Small intestine (tissue), 16 donors: ENCODE data around the gene SRSF7. TPM values are rescaled to one million over a fixed set of nuclear protein-coding genes. Genes with fewer than 3 reads are reported as not detected.
A peak's percentile ranks its signal among the peaks of the same experiment; 100 is the strongest.
"Not testable (repeated sequence)": the region's sequence is repeated elsewhere in the genome, so short reads cannot be mapped to it uniquely, and the experiment has no call there.

ENCODE experiments used
- DNase-seq, 2 donors: peaks; one replicate each; pipeline versions ENCODE4 v3.0.0 to v3.0.0-alpha.2; 2013
- FAIRE-seq: peaks from 2 replicates; lab custom pipeline; 2012; peaks lifted over from hg19 to GRCh38; lab: Jason Lieb, UNC
- H3K27ac ChIP-seq, 3 donors: one replicate each; pipeline ENCODE4 v1.5.1; 2013; ENCODE audit warnings: low read length in 2 of 3, mild to moderate bottlenecking in 2 of 3, control low read depth in 1 of 3, inconsistent platforms in 1 of 3, low read depth in 1 of 3, moderate library complexity in 1 of 3
- H3K27me3 ChIP-seq, 3 donors: one replicate each; pipeline ENCODE4 v1.6.1; 2013; ENCODE audit warnings: low read length in 3 of 3, inconsistent platforms in 1 of 3; ENCODE audit not compliant: control insufficient read depth in 3 of 3, insufficient read depth in 3 of 3
- H3K36me3 ChIP-seq, 3 donors: one replicate each; pipeline ENCODE4 v1.6.1; 2013; ENCODE audit warnings: low read length in 3 of 3, inconsistent platforms in 1 of 3, low read depth in 1 of 3, mild to moderate bottlenecking in 1 of 3, moderate library complexity in 1 of 3; ENCODE audit not compliant: control insufficient read depth in 3 of 3, insufficient read depth in 2 of 3
- H3K4me1 ChIP-seq, 3 donors: one replicate each; pipeline ENCODE4 v1.6.1; 2013; ENCODE audit warnings: low read length in 2 of 3, inconsistent platforms in 1 of 3, low read depth in 1 of 3, mild to moderate bottlenecking in 1 of 3, moderate library complexity in 1 of 3; ENCODE audit not compliant: control insufficient read depth in 3 of 3, insufficient read depth in 2 of 3
- H3K4me3 ChIP-seq, 3 donors: one replicate each; pipeline ENCODE4 v1.5.1; 2013; ENCODE audit warnings: low read length in 3 of 3, control low read depth in 1 of 3, inconsistent platforms in 1 of 3, low read depth in 1 of 3, mild to moderate bottlenecking in 1 of 3, moderate library complexity in 1 of 3
- H3K9me3 ChIP-seq, 2 donors: one replicate each; pipeline ENCODE4 v1.6.1; 2013; ENCODE audit warnings: low read depth in 1 of 2, low read length in 1 of 2; ENCODE audit not compliant: control insufficient read depth in 2 of 2, insufficient read depth in 1 of 2
- WGBS, 3 donors: extraction: QIAGEN DNeasy Blood & Tissue Kit; methylation state at CpG; one replicate each; pipeline ENCODE4 v1.1.7; 2013; 5-methylcytosine and 5-hydroxymethylcytosine counted together
- long read RNA-seq, 10 donors: transcript quantifications; one replicate each; lab custom pipeline, GENCODE V29; 2026
- polyA plus RNA-seq, 4 donors: library from polyadenylated mRNA; stranded (reverse) in 3 of 4; unstranded in 1 of 4; fragments of 200-250 nt in 3 of 4; fragments of 120-200 nt in 1 of 4; gene quantifications; one replicate each; pipeline versions ENCODE4 v1.2.1 to v1.2.3, GENCODE V29; 2013
- donor health status: healthy with polysubstance abuse.
- donor health status: control.
- donor health status: control.
- donor health status: Bipolar disorder and iron deficiency.
- donor health status: healthy.

Gene SRSF7
- polyA plus RNA-seq = 100 to 1,000 TPM in 3 of 4 donors, 10 to 100 TPM in 1; 78.6 to 205 (median 194) TPM
- long read RNA-seq, donor 1 = 0 reads
- long read RNA-seq, donor 2, transcript SRSF7-201 (8 exons, 2,489 nt) = major isoform, 26 of 60 reads
- long read RNA-seq, donor 2, transcript SRSF7-208 (7 exons, 1,903 nt) = minor isoform, 5 of 60 reads
- long read RNA-seq, donor 2, partial matches to known transcripts = 20 of 60 reads
- long read RNA-seq, donor 2, other reads (novel, unspliced or antisense) = 0 of 60 reads
- long read RNA-seq, donor 3, transcript SRSF7-201 (8 exons, 2,489 nt) = major isoform, 24 of 77 reads
- long read RNA-seq, donor 3, partial matches to known transcripts = 40 of 77 reads
- long read RNA-seq, donor 3, other reads (novel, unspliced or antisense) = 0 of 77 reads
- long read RNA-seq, donor 4, partial matches to known transcripts = 0 of 4 reads
- long read RNA-seq, donor 4, other reads (novel, unspliced or antisense) = 0 of 4 reads
- long read RNA-seq, donor 5, transcript SRSF7-201 (8 exons, 2,489 nt) = major isoform, 9 of 13 reads
- long read RNA-seq, donor 5, partial matches to known transcripts = 0 of 13 reads
- long read RNA-seq, donor 5, other reads (novel, unspliced or antisense) = 0 of 13 reads
- long read RNA-seq, donor 6, transcript SRSF7-204 (9 exons, 2,857 nt) = minor isoform, 6 of 59 reads
- long read RNA-seq, donor 6, transcript SRSF7-209 (7 exons, 2,453 nt) = minor isoform, 8 of 59 reads
- long read RNA-seq, donor 6, transcript SRSF7-201 (8 exons, 2,489 nt) = major isoform, 23 of 59 reads
- long read RNA-seq, donor 6, partial matches to known transcripts = 13 of 59 reads
- long read RNA-seq, donor 6, other reads (novel, unspliced or antisense) = 0 of 59 reads
- long read RNA-seq, donor 7 = 0 reads
- long read RNA-seq, donor 8, partial matches to known transcripts = 0 of 6 reads
- long read RNA-seq, donor 8, other reads (novel, unspliced or antisense) = 0 of 6 reads
- long read RNA-seq, donor 9, transcript SRSF7-201 (8 exons, 2,489 nt) = major isoform, 8 of 11 reads
- long read RNA-seq, donor 9, partial matches to known transcripts = 0 of 11 reads
- long read RNA-seq, donor 9, other reads (novel, unspliced or antisense) = 0 of 11 reads
- long read RNA-seq, donor 10, transcript SRSF7-201 (8 exons, 2,489 nt) = major isoform, 49 of 143 reads
- long read RNA-seq, donor 10, transcript SRSF7-204 (9 exons, 2,857 nt) = minor isoform, 9 of 143 reads
- long read RNA-seq, donor 10, transcript SRSF7-208 (7 exons, 1,903 nt) = minor isoform, 6 of 143 reads
- long read RNA-seq, donor 10, transcript SRSF7-209 (7 exons, 2,453 nt) = minor isoform, 5 of 143 reads
- long read RNA-seq, donor 10, partial matches to known transcripts = 70 of 143 reads
- long read RNA-seq, donor 10, other reads (novel, unspliced or antisense) = 0 of 143 reads

DNA sequence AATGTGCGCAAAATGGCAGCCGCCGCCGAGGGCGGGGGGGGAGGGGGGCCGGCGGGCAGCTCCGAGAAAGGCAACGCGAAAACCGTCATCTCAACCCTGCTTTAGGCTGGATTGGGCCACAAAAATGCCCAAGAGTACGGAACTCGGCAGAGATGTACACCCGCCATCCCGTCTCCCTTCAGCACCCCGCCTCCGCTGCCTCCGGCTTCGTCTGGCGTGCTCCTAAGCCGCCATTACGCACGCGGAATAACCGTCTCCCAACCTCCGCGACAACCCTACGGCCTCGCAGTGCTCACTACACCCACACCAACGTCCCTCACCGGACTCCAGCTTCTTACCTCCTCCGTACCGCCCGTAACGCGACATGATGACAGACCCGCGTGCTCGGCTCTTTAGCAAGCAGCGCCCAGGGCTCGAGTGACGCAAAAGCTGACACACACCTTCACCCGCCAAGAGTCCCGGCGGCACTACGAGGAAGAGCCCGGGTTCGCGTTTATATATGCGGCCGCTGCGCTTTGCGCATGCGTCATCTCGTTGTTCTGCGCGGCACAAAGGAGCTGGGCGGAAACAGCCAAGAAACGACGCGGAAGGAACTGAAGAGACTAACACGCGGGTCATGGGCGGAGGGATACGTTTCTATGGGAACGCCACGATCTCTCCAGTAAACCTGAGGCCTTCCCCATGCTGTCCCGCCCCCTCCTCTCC lies at the start of gene SRSF7:
Gene SRSF7 (minus strand): TSS at position 471 of the 705 bp plus-strand sequence. CDS start 105 bp downstream, at position 366.
- peak; percentile 98 to 100 for DNase-seq
- WGBS, 3 donors = 0% methylated on average over 63 to 68 of the region's 68 CpGs
- FAIRE-seq = no peak
- H3K27me3 ChIP-seq = no peaks in the 10 kb centered on the region
- peaks cover 17 to 18% (median 17%) of the 10 kb centered on the region in 3 donors for H3K36me3 ChIP-seq
- peak within 1 kb of the TSS; percentile 82 to 100 (median 95) for H3K4me3 ChIP-seq
- no peaks in the 10 kb centered on the region for H3K9me3 ChIP-seq
- H3K27ac ChIP-seq = peak within 1 kb of the TSS; percentile 92 to 99 (median 97)
- peaks cover 5 to 17% (median 14%) of the 10 kb centered on the region in 3 donors for H3K4me1 ChIP-seq

DNA sequence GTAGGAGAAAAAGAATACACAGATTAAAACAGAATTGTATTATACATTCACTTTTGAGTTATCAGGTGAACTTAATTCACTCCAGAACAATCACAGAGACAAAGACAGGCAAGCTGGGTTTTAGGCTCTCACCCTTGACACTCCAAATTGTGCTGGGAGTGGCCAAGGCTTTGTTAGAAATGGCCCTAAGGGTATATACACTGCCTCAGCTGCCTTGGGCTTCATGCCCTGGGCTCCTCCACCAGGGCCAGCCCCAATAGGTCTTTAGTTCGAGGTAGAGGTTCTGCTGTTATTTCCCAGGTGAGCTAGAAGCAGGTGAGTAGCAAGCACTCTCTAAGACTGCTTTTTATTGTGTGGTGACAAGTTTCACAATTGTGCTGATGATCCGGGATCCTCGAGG lies 46.8 kb upstream of the SRSF7 start:
- no peaks in the 10 kb centered on the region for H3K27me3 ChIP-seq
- H3K27ac ChIP-seq = no peak overlapping the region
- DNase-seq = no peak
- no peaks in the 10 kb centered on the region for H3K9me3 ChIP-seq
- H3K36me3 ChIP-seq = peaks cover 0 to 11% (median 0%) of the 10 kb centered on the region in 3 donors
- no peak overlapping the region for H3K4me3 ChIP-seq
- peaks cover 0 to 20% (median 0%) of the 10 kb centered on the region in 3 donors for H3K4me1 ChIP-seq
- no peak for FAIRE-seq
- 54 to 90% (median 67%) methylated on average over 3 of the region's 3 CpGs for WGBS, 3 donors

GRCh38 chr2:38797250-38797676 lies 46.1 kb upstream of the SRSF7 start:
- Histone ChIP-seq H3K36me3 (peaks cover 0 to 7% (median 0%) of the 10 kb centered on the region in 3 donors), H3K27ac (no peak overlapping the region), H3K27me3 (no peaks in the 10 kb centered on the region), H3K9me3 (no peaks in the 10 kb centered on the region), H3K4me1 (peaks cover 0 to 27% (median 4%) of the 10 kb centered on the region in 3 donors), H3K4me3 (no peak overlapping the region)
- FAIRE-seq (no peak), DNase-seq (no peak)
- WGBS, 3 donors = 77 to 87% (median 78%) methylated on average over 10 of the region's 10 CpGs

GRCh38 chr2:38795016-38795415 lies 43.9 kb upstream of the SRSF7 start:
- H3K4me1 ChIP-seq = peaks cover 0 to 37% (median 4%) of the 10 kb centered on the region in 3 donors
- H3K4me3 ChIP-seq, H3K27me3 ChIP-seq, FAIRE-seq, DNase-seq, H3K27ac ChIP-seq, H3K9me3 ChIP-seq, H3K36me3 ChIP-seq: not testable (repeated sequence)
- 66 to 86% (median 68%) methylated on average over 7 of the region's 7 CpGs for WGBS, 3 donors

DNA sequence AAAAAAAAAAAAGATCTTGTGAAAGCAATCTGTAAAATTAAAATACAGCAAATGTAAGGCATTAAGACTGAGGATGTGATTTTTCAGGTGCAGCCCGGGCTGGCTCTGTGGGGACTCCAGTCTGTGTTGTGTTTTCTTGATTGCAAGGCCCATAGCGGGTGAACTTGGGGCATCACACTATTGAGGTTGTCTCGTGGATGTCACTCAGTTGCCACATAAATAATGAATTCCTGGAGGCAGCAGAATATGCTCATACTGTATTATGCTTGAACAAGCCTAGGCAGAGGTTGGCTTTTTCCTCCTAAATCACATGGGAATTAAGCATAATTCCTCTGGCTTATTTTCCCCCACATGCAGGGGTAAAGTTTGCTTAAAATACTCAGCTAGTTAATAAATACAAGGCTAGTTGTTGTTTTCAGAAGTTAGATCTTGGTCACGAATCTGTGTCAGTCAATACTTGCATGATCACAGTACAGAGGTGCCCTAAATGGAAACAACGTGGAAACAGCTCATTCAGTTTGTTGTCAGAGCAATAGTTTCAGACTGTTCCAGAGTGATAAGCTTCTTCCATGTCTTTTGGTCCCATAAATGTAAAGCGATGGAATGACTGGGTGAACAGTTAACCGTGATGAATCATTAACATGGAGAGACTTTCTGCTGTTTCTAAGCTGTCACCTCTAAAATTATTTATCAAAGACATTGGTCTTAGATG lies 43.2 kb upstream of the SRSF7 start:
- peaks cover 0 to 39% (median 4%) of the 10 kb centered on the region in 3 donors for H3K4me1 ChIP-seq
- H3K36me3 ChIP-seq = peaks cover 0 to 6% (median 0%) of the 10 kb centered on the region in 3 donors
- FAIRE-seq = no peak
- peaks cover 0 to 2% of the 10 kb centered on the region in 2 donors for H3K9me3 ChIP-seq
- H3K27ac ChIP-seq = peak overlapping the region; percentile 2 to 57 (median 55)
- H3K27me3 ChIP-seq = no peaks in the 10 kb centered on the region
- H3K4me3 ChIP-seq = no peak overlapping the region
- peak; percentile 78 to 91 for DNase-seq
- 16 to 66% (median 37%) methylated on average over 7 of the region's 7 CpGs for WGBS, 3 donors

- 17 to 69% (median 40%) methylated on average over 5 of the region's 5 CpGs for WGBS, 3 donors
- no peaks in the 10 kb centered on the region for H3K27me3 ChIP-seq
- peaks cover 0 to 39% (median 4%) of the 10 kb centered on the region in 3 donors for H3K4me1 ChIP-seq
- H3K27ac ChIP-seq = peak overlapping the region in 2 of 3 donors; percentile 57 to 90
- peaks cover 0 to 6% (median 0%) of the 10 kb centered on the region in 3 donors for H3K36me3 ChIP-seq
- no peak for FAIRE-seq
- DNase-seq = peak; percentile 84 to 99
- H3K9me3 ChIP-seq = peaks cover 0 to 8% of the 10 kb centered on the region in 2 donors
- H3K4me3 ChIP-seq = no peak overlapping the region
These were observed 42.4 kb upstream of the SRSF7 start for GRCh38 chr2:38793511-38793910.

- H3K4me3 ChIP-seq = no peak overlapping the region
- peaks cover 0 to 39% (median 4%) of the 10 kb centered on the region in 3 donors for H3K4me1 ChIP-seq
- DNase-seq = no peak
- peaks cover 0 to 3% (median 0%) of the 10 kb centered on the region in 3 donors for H3K36me3 ChIP-seq
- FAIRE-seq = no peak
- WGBS, 3 donors = 39 to 43% (median 42%) methylated on average over 2 of the region's 2 CpGs
- peaks cover 0 to 8% of the 10 kb centered on the region in 2 donors for H3K9me3 ChIP-seq
- no peaks in the 10 kb centered on the region for H3K27me3 ChIP-seq
- peak overlapping the region; percentile 52 to 90 (median 57) for H3K27ac ChIP-seq
These were observed 41.6 kb upstream of the SRSF7 start for GRCh38 chr2:38792751-38793150.
